Esophagus muscularis mucosa (tissue), 4 donors: Measurements from ENCODE around the gene HDAC4. TPM values are rescaled to one million over a fixed set of nuclear protein-coding genes. Genes with fewer than 3 reads are reported as not detected.

Experiments
- DNase-seq: peaks from one replicate; pipeline ENCODE4 v3.0.0-alpha.2; 2017; ENCODE audit errors: extremely low spot score
- H3K27ac ChIP-seq, 4 donors: fragments of 200-600 bp; sonication (generic); replicated peaks in 1 of 4; 1 replicate in 3 of 4; 2 replicates in 1 of 4; pipeline ENCODE4 v1.5.1; 2016 to 2019; ENCODE audit warnings: mild to moderate bottlenecking in 1 of 4
- H3K27me3 ChIP-seq, 4 donors: fragments of 200-600 bp; sonication (generic); one replicate each; pipeline versions ENCODE4 v1.5.1 to v1.6.0; 2016 to 2019
- H3K36me3 ChIP-seq, 4 donors: fragments of 200-600 bp; sonication (generic); one replicate each; pipeline ENCODE4 v1.5.1; 2016 to 2019
- H3K4me1 ChIP-seq, 4 donors: fragments of 200-600 bp; sonication (generic); one replicate each; pipeline ENCODE4 v1.5.1; 2016 to 2019
- H3K4me3 ChIP-seq, 4 donors: fragments of 200-600 bp; sonication (generic); 1 replicate in 2 of 4; 2 replicates in 2 of 4; pipeline ENCODE4 v1.5.1; 2016 to 2019; ENCODE audit warnings: mild to moderate bottlenecking in 4 of 4, moderate library complexity in 1 of 4
- H3K9me3 ChIP-seq, 4 donors: fragments of 200-600 bp; sonication (generic); 1 replicate in 3 of 4; 2 replicates in 1 of 4; pipeline ENCODE4 v1.5.1; 2016 to 2019
- CTCF ChIP-seq, 3 experiments: fragments of 200-600 bp in 2 of 3; fragments of 450-650 bp in 1 of 3; sonication (generic) in 2 of 3; IDR thresholded peaks; one replicate each; pipeline ENCODE4 v1.5.1; 2017 to 2019; ENCODE audit warnings: antibody characterized with exemption in 3 of 3, mild to moderate bottlenecking in 2 of 3, moderate library complexity in 1 of 3
- EP300 ChIP-seq: sonication (generic); formaldehyde crosslinking; IDR thresholded peaks from one replicate; pipeline ENCODE4 v1.6.1; 2017; ENCODE audit warnings: antibody characterized with exemption
- POLR2A ChIP-seq: fragments of 450-650 bp; IDR thresholded peaks from one replicate; pipeline ENCODE4 v1.6.1; 2017; ENCODE audit warnings: antibody characterized with exemption, moderate library complexity, mild to moderate bottlenecking, low read depth
- POLR2AphosphoS5 ChIP-seq, 2 donors: sonication (generic); formaldehyde crosslinking; IDR thresholded peaks; one replicate each; pipeline ENCODE4 v1.6.1; 2017; ENCODE audit warnings: antibody characterized with exemption in 2 of 2
- WGBS: methylation state at CpG from one replicate; pipeline ENCODE4 v1.1.5; 2018; 5-methylcytosine and 5-hydroxymethylcytosine counted together
- intact Hi-C: fragments of 100-400 bp; cut with DNase I; formaldehyde crosslinking; loops from one replicate; pipeline ENCODE4 v1.15.1; 2023
- total RNA-seq, 4 donors: library from RNA; depleted of rRNA; stranded (reverse); fragments of >200 nt; gene quantifications; one replicate each; pipeline versions ENCODE4 v1.1.0 to v1.2.1, GENCODE V29; 2016

Gene HDAC4
- total RNA-seq, 4 donors from 2014 or later, result 59.4 to 119 (median 76.1) TPM

DNA sequence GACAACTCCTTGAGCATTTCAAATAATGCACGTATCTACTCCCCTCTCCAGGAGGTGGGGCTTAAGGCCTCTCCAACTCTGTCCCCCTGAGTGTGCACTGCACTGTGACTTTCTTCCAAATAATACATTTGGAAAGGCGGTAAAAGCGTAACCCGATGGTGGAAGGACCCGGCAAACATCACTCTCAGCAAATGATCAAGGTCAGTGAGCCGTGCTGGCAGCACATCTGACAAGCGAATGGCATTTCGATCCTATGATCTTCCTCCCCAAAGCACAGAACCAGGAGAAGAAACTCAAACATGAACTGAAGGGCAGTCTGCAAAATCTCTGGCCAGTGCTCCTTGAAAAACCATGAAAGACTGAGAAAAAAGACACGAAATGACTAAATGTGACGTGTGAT, 344.2 kb downstream of the HDAC4 start:
- Histone ChIP-seq H3K36me3 (peaks cover 40 to 97% (median 80%) of the 10 kb centered on the region in 4 donors), H3K9me3 (peaks cover 0 to 11% (median 0%) of the 10 kb centered on the region in 4 donors), H3K4me1 (no peaks in the 10 kb centered on the region), H3K27ac (no peak overlapping the region), H3K4me3 (no peak overlapping the region), H3K27me3 (no peaks in the 10 kb centered on the region)
- WGBS, result 95% methylated on average over 10 of the region's 10 CpGs
- no peak for TF ChIP-seq POLR2A
- no peak for TF ChIP-seq POLR2AphosphoS5 (IDR thresholded peaks at IDR 0.05)
- TF ChIP-seq EP300, result no peak
- TF ChIP-seq CTCF (IDR thresholded peaks at IDR 0.05), result no peak
- DNase-seq, result no peak
- intact Hi-C loops, result no loop called here

- WGBS, result 89% methylated on average over 19 of the region's 20 CpGs
- Histone ChIP-seq H3K27me3 (no peaks in the 10 kb centered on the region), H3K27ac (no peak overlapping the region), H3K4me1 (no peaks in the 10 kb centered on the region), H3K9me3 (peaks cover 0 to 11% (median 0%) of the 10 kb centered on the region in 4 donors), H3K4me3 (no peak overlapping the region), H3K36me3 (peaks cover 40 to 97% (median 80%) of the 10 kb centered on the region in 4 donors)
- intact Hi-C loops, result no loop called here
- TF ChIP-seq POLR2A (no peak), EP300 (no peak), CTCF (IDR thresholded peaks at IDR 0.05) (no peak)
- no peak for DNase-seq
Observed at GRCh38 chr2:239055756-239056493, 344.9 kb downstream of the HDAC4 start.

- H3K4me3 ChIP-seq, result no peak overlapping the region
- WGBS, result 95% methylated on average over 8 of the region's 8 CpGs
- H3K9me3 ChIP-seq, result peaks cover 0 to 11% (median 0%) of the 10 kb centered on the region in 4 donors
- no peak overlapping the region for H3K27ac ChIP-seq
- no peak for DNase-seq
- intact Hi-C loops, result no loop called here
- no peak for TF ChIP-seq CTCF (IDR thresholded peaks at IDR 0.05)
- TF ChIP-seq POLR2AphosphoS5 (IDR thresholded peaks at IDR 0.05), result no peak
- no peak for TF ChIP-seq POLR2A
- no peak for TF ChIP-seq EP300
- no peaks in the 10 kb centered on the region for H3K27me3 ChIP-seq
- H3K36me3 ChIP-seq, result peaks cover 34 to 97% (median 73%) of the 10 kb centered on the region in 4 donors
- no peaks in the 10 kb centered on the region for H3K4me1 ChIP-seq
Observed at GRCh38 chr2:239054921-239055320, 345.9 kb downstream of the HDAC4 start.

GRCh38 chr2:239053801-239054503, 346.9 kb downstream of the HDAC4 start:
- no peak overlapping the region for H3K27ac ChIP-seq
- peaks cover 33 to 91% (median 68%) of the 10 kb centered on the region in 4 donors for H3K36me3 ChIP-seq
- intact Hi-C loops, result no loop called here
- peaks cover 0 to 11% (median 0%) of the 10 kb centered on the region in 4 donors for H3K9me3 ChIP-seq
- WGBS, result 88% methylated on average over 8 of the region's 15 CpGs
- TF ChIP-seq POLR2A, result no peak
- no peak overlapping the region for H3K4me3 ChIP-seq
- DNase-seq, result no peak
- no peaks in the 10 kb centered on the region for H3K4me1 ChIP-seq
- no peaks in the 10 kb centered on the region for H3K27me3 ChIP-seq
